DMS 273 treated with DMSO at 0.1 percent for 48 hours (cell line): ENCODE data around the gene C10orf90.

Source experiments
- DNase-seq: peaks from one replicate; lab custom pipeline; 2025; lab: John Stamatoyannopoulos, UW

The C10orf90 gene

GRCh38 chr10:126422567-126422966 lies 247.9 kb downstream of the C10orf90 start:
- DNase-seq: no peak

- DNase-seq: no peak
Measured at GRCh38 chr10:126421756-126422256, 248.7 kb downstream of the C10orf90 start.

GRCh38 chr10:126420567-126421300 lies 249.8 kb downstream of the C10orf90 start:
- DNase-seq: no peak

GRCh38 chr10:126417220-126417825 lies 253.2 kb downstream of the C10orf90 start:
- DNase-seq: no peak

GRCh38 chr10:126409821-126410220 lies 260.7 kb downstream of the C10orf90 start:
- no peak for DNase-seq

GRCh38 chr10:126408953-126409641 lies 261.4 kb downstream of the C10orf90 start:
- no peak for DNase-seq

- DNase-seq: no peak
Measured at GRCh38 chr10:126407831-126408230, 262.7 kb downstream of the C10orf90 start.

GRCh38 chr10:126405239-126405775 lies 265.2 kb downstream of the C10orf90 start:
- no peak for DNase-seq

- DNase-seq: no peak
Measured at GRCh38 chr10:126402721-126403695, 267.5 kb downstream of the C10orf90 start.

- DNase-seq: no peak
Measured at GRCh38 chr10:126400641-126401040, 269.9 kb downstream of the C10orf90 start.

- DNase-seq: no peak
Measured at GRCh38 chr10:126398924-126399323, 271.6 kb downstream of the C10orf90 start.

- DNase-seq: no peak
Measured at GRCh38 chr10:126398383-126398743, 272.1 kb downstream of the C10orf90 start.

- DNase-seq: no peak
Measured at GRCh38 chr10:126397640-126398382, 272.7 kb downstream of the C10orf90 start.

GRCh38 chr10:126397156-126397555 lies 273.3 kb downstream of the C10orf90 start:
- DNase-seq: no peak

GRCh38 chr10:126394948-126395347 lies 275.5 kb downstream of the C10orf90 start:
- DNase-seq: no peak

- no peak for DNase-seq
Measured at GRCh38 chr10:126393076-126393475, 277.4 kb downstream of the C10orf90 start.

- no peak for DNase-seq
Measured at GRCh38 chr10:126392469-126392868, 278.0 kb downstream of the C10orf90 start.

GRCh38 chr10:126392068-126392467 lies 278.4 kb downstream of the C10orf90 start:
- DNase-seq: no peak

- no peak for DNase-seq
Measured at GRCh38 chr10:126391192-126391885, 279.2 kb downstream of the C10orf90 start.

- no peak for DNase-seq
Measured at GRCh38 chr10:126390324-126390723, 280.2 kb downstream of the C10orf90 start.
